ENCODE measurements around the gene ASIC4. TPM values are rescaled to one million over a fixed set of nuclear protein-coding genes. Genes with fewer than 3 reads are reported as not detected.

The ASIC4 gene
- total and polyA plus RNA-seq, 2 of the 8 experiments (the other 6 are each of a cell fraction or from before 2014, with no cell fraction given): 0.12 to 0.22 TPM

DNA sequence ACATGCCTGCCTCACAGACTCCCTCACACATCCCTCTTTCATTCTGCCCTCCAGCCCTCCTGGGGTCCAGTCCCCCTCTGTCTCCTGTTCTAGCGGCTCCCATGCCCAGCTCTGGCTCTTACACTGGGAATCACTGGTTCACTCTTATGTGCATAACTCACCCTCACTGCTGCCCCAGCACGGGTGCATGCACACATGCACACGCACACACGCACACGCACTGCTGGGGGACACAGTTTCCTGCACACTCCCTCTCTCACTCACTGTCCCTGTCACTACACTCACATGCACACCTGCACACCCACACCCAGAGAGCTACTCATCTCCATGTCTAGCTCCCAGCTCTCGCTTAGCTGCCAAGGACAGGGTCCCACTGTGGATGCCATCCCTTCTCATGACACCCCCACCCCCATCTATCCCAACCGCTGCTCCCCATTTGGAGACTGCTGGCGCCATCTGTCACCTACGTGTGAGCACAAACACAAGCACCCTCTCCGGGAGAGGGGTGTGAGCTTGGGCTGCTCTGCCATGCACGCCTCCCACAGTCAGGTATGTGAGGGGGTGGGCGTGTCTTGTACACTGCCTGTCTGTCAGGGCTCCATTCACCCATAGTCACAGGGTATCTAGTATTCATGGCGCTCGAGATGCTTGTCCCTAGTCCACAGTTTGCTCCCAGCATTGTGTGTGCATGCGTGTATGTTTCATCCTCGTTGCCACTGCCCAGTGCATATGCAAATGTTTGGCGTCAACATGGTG is 1.8 kb downstream of the ASIC4 start:
- no peaks in the 10 kb centered on the region for H3K79me2 ChIP-seq (ENCODE audit: control insufficient read depth in 1 of 2, insufficient read depth in 2 of 2, low read length in 2 of 2)
- H3K23me2 ChIP-seq (ENCODE audit: low read depth, low read length): peaks cover 3% of the 10 kb centered on the region; the same call in 1 of the 2 replicates
- H3K14ac ChIP-seq (ENCODE audit: insufficient read length): no peak overlapping the region
- H3K4me3 ChIP-seq (ENCODE audit: extremely low read depth in 1 of 4, insufficient read depth in 2 of 4, low read depth in 3 of 4, low read length in 4 of 4): no peak overlapping the region
- H2AFZ ChIP-seq (ENCODE audit: low read length): no peak overlapping the region
- no peak overlapping the region for H2BK5ac ChIP-seq (ENCODE audit: low read depth, low read length)
- no peak overlapping the region for H2BK120ac ChIP-seq (replicated peaks; ENCODE audit: low read depth, low read length)
- peak overlapping the region; percentile 84; the same call in 1 of the 2 replicates for H2BK12ac ChIP-seq (ENCODE audit: low read depth, low read length)
- H3K9me3 ChIP-seq (ENCODE audit: insufficient read depth in 2 of 2, low read depth in 1 of 2, low read length in 1 of 2): no peaks in the 10 kb centered on the region
- no peak overlapping the region for H3K9ac ChIP-seq (replicated peaks in 1 of 4; ENCODE audit: extremely low read depth in 1 of 4, low read depth in 3 of 4, low read length in 3 of 4)
- 82% methylated on average over 17 of the region's 17 CpGs; no CpG with 5 or more reads in 1 of the 2 experiments for WGBS, 2 experiments (ENCODE audit: extremely low coverage in 1 of 2, insufficient coverage in 1 of 2, insufficient read length in 1 of 2, insufficient replicate concordance in 2 of 2, low coverage in 1 of 2, low lambda C conversion rate in 2 of 2, missing lambda C conversion rate in 1 of 2)
- DNase-seq (ENCODE audit: low read depth in 1 of 2, low spot score in 2 of 2) (no peak), FAIRE-seq (no peak)
- H2BK20ac ChIP-seq (ENCODE audit: low read length): no peak overlapping the region; the same call in 1 of the 2 replicates
- no peaks in the 10 kb centered on the region for H3K79me1 ChIP-seq (ENCODE audit: low read depth, low read length)
- no peak overlapping the region for H3K23ac ChIP-seq (ENCODE audit: insufficient read length)
- no peak overlapping the region for H4K5ac ChIP-seq (ENCODE audit: insufficient read length, low read depth, low read length)
- POLR2A ChIA-PET (ENCODE audit: partially characterized antibody): interaction anchor here (5.5 to 11.0 kb wide), 2 partner anchors 19 to 25 kb away, joined by 36 to 216 read pairs; partner anchors contain the start of gene GMPPA
- peaks cover 2 to 5% of the 10 kb centered on the region in 2 experiments for H4K20me1 ChIP-seq (replicated peaks in 1 of 2; ENCODE audit: control insufficient read depth in 1 of 2, insufficient read depth in 2 of 2, low read length in 2 of 2)
- H3K27me3 ChIP-seq (replicated peaks in 1 of 4; ENCODE audit: control insufficient read depth in 3 of 4, extremely low read depth in 1 of 4, insufficient read depth in 3 of 4, low read length in 3 of 4): peaks cover 2 to 53% (median 44%) of the 10 kb centered on the region in 4 experiments
- no peak overlapping the region for H3K4me2 ChIP-seq (ENCODE audit: insufficient read depth in 1 of 2, low read depth in 2 of 2, low read length in 2 of 2)
- no peak overlapping the region for H4K91ac ChIP-seq (replicated peaks; ENCODE audit: insufficient read length, low read length)
- 0 out of 2 replicates have a peak overlapping the region, but pooled peaks have one; percentile 33 for H2AK5ac ChIP-seq (ENCODE audit: low read depth, low read length)
- no peak overlapping the region for H4K8ac ChIP-seq (ENCODE audit: extremely low read depth, insufficient read depth, low read length)
- H3K4me1 ChIP-seq (replicated peaks in 1 of 4; ENCODE audit: control insufficient read depth in 3 of 4, insufficient read depth in 4 of 4, low read length in 3 of 4): peaks cover 4 to 37% (median 32%) of the 10 kb centered on the region in 4 experiments
- no peak overlapping the region for H3K18ac ChIP-seq (ENCODE audit: extremely low read depth, low read length)
- no peaks in the 10 kb centered on the region for H3K36me3 ChIP-seq (ENCODE audit: control insufficient read depth in 2 of 4, insufficient read depth in 4 of 4, low read length in 3 of 4)
- H3K27ac ChIP-seq (ENCODE audit: low read depth, low read length): no peak overlapping the region
- TF ChIP-seq RAD21 (IDR thresholded peaks at IDR 0.05 in 1 of 2, conservative IDR thresholded peaks at IDR 0.05 in 1 of 2; ENCODE audit: low read depth in 2 of 2, low read length in 2 of 2): peak; percentile 6 to 12; a peak in 1 of 4 replicates
- TF ChIP-seq NRF1 (IDR thresholded peaks at IDR 0.05; ENCODE audit: low read depth, low read length): no peak
- no peak overlapping the region for H3K56ac ChIP-seq (replicated peaks; ENCODE audit: insufficient read length, low read depth, low read length)
- H2BK15ac ChIP-seq (ENCODE audit: low read length): peak overlapping the region; percentile 95; the same call in 1 of the 2 replicates
- no peak overlapping the region for H3K4ac ChIP-seq (replicated peaks; ENCODE audit: insufficient read length, low read depth, low read length)
- CTCF ChIA-PET (ENCODE audit: partially characterized antibody): interaction anchor here (1.5 to 113.1 kb wide), 5 partner anchors 9 to 118 kb away, joined by 4 to 7248 read pairs (median 407); partner anchors contain the start of genes DES, GMPPA and SPEG
